ENCODE measurements around the gene SLC28A1.

DNA sequence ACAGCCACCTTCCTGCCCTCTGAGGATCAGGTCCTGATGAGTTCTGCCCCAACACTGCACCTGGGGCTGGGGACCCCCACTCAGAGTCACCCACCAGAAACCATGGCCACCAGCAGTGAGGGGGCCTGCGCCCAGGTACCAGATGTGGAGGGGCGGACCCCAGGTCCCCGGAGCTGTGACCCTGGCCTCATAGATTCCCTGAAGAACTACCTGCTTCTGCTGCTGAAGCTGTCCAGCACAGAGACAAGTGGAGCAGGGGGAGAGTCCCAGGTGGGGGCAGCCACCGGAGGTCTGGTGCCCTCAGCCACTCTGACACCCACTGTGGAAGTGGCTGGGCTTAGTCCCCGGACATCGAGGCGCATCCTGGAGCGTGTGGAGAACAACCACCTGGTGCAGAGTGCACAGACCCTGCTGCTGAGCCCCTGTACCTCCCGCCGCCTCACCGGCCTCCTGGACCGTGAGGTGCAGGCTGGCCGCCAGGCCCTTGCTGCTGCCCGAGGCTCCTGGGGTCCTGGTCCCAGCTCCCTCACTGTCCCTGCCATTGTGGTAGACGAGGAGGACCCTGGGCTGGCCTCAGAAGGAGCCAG lies 27.0 kb upstream of the SLC28A1 start:
- TF ChIP-seq CTCF (conservative IDR thresholded peaks at IDR 0.05; ENCODE audit: low read depth, low read length) (no peak), EZH2phosphoT487 (IDR thresholded peaks at IDR 0.05; ENCODE audit: borderline replicate concordance, low read length) (no peak), EZH2 (IDR thresholded peaks at IDR 0.05; ENCODE audit: low read length, unreplicated experiment) (no peak)
